ENCODE measurements around the gene SPRYD4. TPM values are rescaled to one million over a fixed set of nuclear protein-coding genes. Genes with fewer than 3 reads are reported as not detected.
"Not testable (repeated sequence)": the region's sequence is repeated elsewhere in the genome, so short reads cannot be mapped to it uniquely, and the experiment has no call there.

The SPRYD4 gene
- polyA plus RNA-seq, 4 donors, result 2.4 to 6.1 (median 4.2) TPM

DNA sequence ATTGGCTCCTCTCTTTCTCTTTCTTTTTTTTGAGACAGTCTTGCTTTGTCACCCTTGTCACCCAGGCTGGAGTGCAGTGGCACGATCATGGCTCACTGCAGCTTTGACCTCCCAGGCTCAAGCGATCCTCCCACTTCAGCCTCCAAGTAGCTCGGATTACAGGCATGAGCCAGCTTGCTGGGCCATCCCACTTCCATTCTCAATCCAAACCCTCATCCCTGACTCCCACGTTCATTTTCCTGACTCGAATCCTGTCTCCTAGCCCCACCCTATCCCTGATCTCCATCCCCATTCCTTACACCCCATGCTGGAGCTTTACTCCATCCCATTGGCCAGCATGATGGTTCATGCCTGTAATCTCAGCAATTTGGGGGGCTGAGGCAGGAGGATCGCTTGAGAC, 7.8 kb downstream of the SPRYD4 start:
- DNase-seq (ENCODE audit: low read depth in 4 of 4, low spot score in 3 of 4), result no peak

DNA sequence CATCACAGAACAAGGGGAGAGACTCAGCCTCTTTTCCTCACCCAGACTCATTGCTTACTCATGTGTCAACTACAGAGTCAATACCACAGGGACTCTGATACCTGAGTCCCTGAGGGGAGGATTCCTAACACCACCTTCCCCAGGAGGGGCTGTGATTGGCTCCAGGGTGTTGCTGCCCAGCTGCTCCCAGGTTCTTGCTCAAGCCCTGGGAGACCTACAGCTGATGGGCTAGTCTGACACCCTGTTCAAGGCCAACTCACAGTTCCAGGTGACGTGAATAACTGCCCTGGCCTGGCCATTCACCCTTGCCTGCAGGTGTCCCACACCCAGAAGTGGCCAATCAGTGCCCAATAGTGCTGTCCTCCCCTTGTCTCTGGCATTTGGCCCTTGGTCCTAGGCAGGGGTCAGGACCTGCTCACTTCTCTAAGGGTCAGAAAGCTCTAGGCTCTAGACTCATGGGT, 8.6 kb downstream of the SPRYD4 start:
- no peak for DNase-seq (ENCODE audit: low read depth in 4 of 4, low spot score in 3 of 4)

DNA sequence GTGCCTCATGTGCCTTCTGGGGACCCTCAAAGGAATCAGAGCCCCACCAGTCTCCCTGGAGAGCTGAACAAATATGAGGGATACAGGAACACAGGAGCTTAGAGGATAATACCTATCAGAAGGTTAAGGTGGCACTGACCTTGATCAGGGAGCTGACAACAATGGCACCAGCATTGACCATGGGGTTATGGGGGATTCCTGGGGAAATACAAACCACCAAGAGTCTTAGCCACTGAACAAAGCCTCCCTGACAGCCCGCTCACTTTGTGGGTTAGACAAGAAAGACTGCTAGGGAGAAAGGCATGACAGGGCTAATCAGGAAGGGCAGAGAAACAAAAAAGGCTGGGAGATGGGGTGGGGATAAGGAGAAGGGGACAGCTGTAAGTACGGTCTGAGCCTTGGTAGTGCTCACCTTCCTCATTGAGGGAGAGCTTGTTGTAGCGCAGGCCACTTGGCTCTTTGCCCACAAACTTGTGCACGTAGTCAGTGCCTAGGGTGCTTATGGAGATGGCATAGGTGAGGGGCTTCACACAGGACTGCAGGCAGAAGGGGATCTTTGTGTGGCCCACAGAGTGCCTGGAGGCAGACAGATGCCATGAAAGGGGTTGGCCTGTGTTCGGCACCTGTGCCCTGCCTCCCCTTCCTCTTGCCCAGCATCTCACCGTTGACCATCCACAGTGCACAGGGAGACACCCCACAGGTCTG, 9.3 kb downstream of the SPRYD4 start:
- no peak for DNase-seq (ENCODE audit: low read depth in 4 of 4, low spot score in 3 of 4)

DNA sequence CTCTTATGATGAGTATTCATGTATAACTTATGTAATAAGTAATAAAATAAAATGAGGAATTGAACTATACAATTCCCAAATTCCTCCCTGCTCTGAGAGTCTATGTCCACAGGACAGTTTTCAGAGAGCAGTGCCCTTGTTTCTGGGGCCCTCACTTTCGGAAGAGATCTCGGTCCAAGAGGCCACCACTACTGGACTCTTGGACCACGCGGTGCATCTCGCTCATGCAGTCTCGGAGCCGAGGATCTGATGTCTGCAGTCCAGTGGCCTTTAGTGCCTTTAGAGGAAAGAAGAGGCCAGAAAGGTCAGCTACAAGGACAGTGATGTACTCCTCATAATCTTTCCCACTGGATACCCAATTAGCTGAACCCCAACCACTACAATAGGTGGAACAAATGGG, 11.2 kb downstream of the SPRYD4 start:
- no peak for DNase-seq (ENCODE audit: low read depth in 4 of 4, low spot score in 3 of 4)

DNA sequence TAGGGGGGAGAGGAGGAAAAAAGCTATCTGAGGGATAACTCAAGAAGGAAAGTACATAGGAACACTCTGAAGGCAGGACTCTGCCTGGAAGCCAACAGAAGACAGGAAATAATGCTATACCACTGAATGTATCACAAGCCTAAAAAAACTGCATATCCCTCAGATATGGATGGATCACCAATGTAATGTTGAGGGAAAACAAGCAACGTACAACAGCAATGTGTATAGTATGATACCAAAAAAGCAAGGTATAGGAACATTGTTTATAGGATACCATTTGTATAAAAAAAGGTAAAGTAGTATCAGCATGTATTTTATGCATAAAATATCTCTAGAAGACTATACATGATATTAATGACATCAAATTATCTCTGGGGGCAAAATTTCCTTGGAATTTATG, 16.2 kb downstream of the SPRYD4 start:
- no peak for DNase-seq (ENCODE audit: low read depth in 4 of 4, low spot score in 3 of 4)

DNA sequence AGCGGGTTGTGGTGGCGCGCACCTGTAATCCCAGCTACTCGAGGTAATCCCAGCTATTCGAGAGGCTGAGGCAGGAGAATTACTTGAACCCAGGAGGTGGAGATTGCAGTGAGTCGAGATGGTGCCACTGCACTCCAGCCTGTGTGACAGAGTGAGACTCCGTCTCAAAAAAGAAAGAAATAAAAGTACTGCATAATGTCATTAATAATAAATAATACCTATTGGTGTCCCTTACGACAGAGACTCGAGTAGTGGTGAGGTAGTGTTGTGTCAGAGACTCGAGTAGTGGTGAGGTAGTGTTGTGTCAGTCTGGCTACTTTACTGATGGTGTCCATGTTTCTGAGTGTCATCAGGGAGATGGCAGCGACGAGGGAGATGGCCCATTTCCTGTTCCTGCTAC, 18.3 kb downstream of the SPRYD4 start:
- no peak for DNase-seq (ENCODE audit: low read depth in 4 of 4, low spot score in 3 of 4)

DNA sequence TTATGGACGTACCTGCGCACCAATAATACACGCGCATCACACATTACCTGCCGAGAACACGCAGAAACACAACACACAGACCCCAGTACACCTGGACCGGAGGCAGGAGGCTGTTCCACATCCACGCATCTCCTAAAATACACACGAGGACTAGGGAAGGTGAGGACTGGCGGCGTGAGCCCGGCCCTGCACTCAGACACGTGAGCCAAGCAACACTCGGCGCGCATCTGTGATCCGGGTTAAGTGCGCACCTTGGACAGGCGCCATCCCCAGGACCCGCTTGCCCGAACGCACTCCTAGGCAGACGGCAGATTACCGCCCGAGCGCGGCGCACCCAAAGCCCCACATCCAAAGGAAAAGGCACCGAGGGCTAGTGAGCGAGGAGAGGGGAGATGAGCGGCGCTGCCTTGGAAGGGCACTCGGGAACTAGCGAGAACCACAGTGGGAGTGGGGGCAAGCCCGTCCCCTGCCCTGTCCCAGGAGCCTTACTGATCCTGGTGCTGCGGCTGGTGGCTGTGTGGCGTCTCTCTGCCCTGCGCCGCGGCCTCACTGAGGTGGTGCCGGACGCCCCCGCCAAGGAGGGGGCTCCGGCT, 19.2 kb downstream of the SPRYD4 start:
- peak in 2 of 4 donors; percentile 6 to 29 for DNase-seq (ENCODE audit: low read depth in 4 of 4, low spot score in 3 of 4)

DNA sequence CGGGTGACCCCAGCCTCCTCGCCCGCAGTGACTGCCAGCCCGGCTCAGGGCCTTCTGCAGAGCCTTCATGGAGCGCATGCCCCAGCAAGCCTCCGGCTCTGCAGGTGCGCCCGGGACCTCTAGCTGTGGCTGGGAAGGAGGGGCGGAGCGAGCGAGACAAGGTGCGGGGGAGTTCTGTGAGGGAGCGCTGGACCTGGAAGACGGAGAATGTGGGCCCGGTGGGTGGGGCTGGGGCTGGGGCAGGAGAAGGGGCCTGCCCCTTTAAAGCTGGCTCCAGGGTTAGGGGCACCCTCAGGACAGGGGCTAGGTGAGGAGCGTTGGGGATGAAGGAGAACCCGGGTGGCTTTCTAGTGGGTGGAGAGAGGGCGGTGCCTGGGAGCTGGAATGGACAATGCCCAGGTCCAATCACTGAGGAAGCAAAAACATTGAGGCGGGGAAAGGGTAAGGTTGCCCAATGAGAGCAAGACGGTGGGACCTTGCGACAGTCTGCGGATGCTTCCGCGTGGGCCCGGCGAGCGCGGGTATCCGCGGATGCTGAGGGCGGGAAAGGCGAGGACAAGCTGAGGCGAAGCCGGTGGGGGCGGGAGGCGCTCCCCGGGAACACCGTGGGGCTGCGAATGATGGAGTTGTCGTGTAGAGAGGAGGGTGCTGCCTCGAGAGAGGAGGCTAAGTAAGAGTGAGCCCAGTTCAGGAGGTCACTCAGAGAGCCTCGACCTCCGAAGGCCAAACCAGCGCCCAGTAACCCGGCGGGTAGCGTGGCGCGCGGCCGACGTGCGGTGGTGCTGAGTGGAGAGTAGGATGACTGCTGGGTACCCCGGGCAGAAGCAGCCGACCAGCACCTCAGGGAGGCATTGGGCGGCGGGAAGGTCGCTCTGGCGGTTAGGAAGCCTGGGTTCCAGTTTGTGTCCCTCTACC, 19.9 kb downstream of the SPRYD4 start, which contains the start of gene GLS2:
GLS2 (minus strand) TSS at position 121 of the 915 bp plus-strand sequence; CDS start at position 78, 43 bp downstream.
- peak in 3 of 4 donors; percentile 48 to 66 (median 51) for DNase-seq (ENCODE audit: low read depth in 4 of 4, low spot score in 3 of 4)

DNA sequence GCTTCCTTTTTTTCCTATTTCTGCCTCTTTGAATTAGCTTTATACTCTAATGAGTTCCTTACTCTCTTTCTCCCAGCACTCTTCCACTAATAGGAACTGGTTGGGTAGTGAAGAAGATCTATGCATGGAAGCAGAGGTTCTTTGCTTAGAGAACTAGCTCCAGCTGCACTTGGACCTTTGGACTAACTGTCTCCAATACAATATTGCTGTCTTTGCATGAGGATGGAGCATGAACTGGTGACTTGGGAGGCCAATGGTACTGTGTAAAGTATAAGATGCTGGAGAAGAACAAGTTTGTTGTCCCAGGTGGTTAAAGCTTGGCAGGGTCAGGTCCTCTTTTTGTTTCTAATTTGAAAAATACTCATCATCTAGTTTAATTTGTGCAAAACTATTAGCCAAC, 22.0 kb downstream of the SPRYD4 start:
- DNase-seq (ENCODE audit: low read depth in 4 of 4, low spot score in 3 of 4), result no peak

DNA sequence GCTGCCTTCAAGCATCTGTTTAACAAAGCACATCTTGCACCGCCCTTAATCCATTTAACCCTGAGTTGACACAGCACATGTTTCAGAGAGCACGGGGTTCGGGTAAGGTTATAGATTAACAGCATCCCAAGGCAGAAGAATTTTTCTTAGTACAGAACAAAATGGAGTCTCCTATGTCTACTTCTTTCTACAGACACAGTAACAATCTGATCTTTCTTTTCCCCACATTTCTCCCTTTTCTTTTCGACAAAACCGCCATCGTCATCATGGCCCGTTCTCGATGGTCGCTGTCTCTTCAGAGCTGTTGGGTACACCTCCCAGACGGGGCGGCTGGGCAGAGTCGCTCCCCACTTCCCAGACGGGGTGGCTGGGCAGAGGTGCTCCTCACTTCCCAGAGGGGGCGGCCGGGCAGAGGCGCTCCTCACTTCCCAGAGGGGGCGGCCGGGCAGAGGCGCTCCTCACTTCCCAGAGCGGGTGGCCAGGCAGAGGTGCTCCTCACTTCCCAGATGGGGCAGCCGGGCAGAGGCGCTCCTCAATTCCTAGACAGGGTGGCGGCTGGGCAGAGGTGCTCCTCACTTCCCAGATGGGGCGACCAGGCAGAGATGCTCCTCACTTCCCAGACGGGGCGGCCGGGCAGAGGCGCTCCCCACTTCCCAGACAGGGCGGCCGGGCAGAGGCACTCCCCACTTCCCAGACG, 25.2 kb downstream of the SPRYD4 start:
- DNase-seq (ENCODE audit: low read depth in 4 of 4, low spot score in 3 of 4), result not testable (repeated sequence)

DNA sequence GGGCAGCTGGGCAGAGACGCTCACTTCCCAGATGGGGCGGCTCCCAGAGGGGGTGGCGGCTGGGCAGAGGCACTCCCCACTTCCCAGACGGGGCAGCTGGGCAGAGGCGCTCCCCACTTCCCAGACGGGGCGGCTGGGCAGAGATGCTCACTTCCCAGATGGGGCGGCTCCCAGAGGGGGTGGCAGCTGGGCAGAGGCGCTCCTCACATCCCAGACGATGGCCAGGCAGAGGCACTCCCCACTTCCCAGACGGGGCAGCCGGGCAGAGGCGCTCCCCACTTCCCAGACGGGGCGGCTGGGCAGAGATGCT, 25.7 kb downstream of the SPRYD4 start:
- DNase-seq (ENCODE audit: low read depth in 4 of 4, low spot score in 3 of 4), result not testable (repeated sequence)

DNA sequence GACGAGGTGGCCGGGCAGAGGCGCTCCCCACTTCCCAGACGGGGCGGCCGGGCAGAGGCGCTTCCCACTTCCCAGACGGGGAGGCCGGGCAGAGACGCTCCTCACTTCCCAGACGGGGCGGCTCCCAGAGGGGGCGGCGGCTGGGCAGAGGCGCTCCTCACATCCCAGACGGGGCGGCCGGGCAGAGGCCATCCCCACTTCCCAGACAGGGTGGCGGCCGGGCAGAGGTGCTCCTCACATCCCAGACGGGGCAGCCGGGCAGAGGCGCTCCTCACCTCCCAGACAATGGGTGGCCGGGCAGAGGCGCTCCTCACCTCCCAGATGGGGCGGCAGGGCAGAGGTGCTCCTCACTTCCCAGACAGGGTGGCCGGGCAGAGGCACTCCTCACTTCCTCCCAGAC, 26.1 kb downstream of the SPRYD4 start:
- not testable (repeated sequence) for DNase-seq (ENCODE audit: low read depth in 4 of 4, low spot score in 3 of 4)

DNA sequence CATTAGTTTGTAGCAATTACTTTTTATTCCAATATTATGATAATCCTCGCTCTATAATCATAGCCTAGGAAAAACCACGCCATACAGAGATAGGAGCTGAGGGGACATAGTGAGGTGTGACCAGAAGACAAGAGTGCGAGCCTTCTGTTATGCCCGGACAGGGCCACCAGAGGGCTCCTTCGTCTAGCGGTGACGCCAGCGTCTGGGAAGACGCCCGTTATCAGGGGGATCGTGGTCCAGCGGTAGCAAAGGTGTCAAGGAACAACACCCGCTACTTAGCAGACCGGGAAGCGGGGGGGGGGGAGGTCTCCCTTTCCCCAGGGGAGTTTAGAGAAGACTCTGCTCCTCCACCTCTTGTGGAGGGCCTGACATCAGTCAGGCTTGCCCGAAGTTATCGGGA, 28.3 kb downstream of the SPRYD4 start:
- DNase-seq (ENCODE audit: low read depth in 4 of 4, low spot score in 3 of 4), result not testable (repeated sequence)

DNA sequence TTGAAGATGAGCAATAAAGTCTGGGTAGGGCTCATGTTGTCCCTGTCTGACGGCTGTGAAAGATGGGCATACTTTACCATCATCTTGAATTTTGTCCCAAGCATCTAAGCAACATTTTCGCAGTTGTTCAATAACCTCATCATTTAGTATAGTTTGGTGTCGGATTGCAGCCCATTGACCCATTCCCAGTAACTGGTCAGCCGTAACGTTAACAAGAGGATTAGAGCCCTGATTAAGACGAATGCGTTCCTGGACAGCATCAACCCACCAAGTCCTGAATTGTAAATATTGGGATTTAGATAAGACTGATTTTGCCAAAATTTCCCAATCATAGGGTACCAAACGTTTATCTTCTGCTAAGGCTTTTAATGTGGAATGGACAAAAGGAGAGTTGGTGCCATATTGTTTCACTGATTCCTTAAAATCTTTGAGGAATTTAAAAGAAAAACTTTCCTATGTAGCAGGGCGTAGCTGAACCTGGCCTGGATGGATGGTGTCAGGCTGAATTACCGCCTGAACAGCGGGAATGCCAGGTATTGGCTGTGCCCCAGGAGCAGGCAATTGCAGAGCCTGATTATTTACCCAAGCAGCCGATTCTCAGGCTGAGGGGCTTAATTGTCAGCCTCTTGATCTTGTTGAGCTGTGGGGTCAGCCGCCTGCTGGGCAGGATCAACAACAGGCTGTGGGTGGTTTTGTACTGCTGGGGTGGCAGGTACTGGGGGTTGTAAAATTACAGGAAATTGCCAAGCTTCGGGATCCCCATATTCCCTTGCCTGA, 29.9 kb downstream of the SPRYD4 start:
- not testable (repeated sequence) for DNase-seq (ENCODE audit: low read depth in 4 of 4, low spot score in 3 of 4)

DNA sequence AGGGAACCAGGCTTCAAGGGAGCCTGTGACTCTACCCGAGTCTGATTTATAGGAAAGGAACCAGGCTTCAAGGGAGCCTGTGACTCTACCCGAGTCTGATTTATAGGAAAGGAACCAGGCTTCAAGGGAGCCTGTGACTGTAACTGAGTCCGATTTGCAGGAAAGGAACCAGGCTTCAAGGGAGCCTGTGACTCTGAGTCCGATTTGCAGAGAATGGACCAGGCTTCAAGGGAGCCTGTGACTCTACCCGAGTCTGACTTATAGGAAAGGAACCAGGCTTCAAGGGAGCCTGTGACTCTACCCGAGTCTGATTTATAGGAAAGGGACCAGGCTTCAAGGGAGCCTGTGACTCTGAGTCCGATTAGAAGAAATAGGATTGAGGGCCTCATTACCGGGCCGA, 31.1 kb downstream of the SPRYD4 start:
- DNase-seq (ENCODE audit: low read depth in 4 of 4, low spot score in 3 of 4), result not testable (repeated sequence)

DNA sequence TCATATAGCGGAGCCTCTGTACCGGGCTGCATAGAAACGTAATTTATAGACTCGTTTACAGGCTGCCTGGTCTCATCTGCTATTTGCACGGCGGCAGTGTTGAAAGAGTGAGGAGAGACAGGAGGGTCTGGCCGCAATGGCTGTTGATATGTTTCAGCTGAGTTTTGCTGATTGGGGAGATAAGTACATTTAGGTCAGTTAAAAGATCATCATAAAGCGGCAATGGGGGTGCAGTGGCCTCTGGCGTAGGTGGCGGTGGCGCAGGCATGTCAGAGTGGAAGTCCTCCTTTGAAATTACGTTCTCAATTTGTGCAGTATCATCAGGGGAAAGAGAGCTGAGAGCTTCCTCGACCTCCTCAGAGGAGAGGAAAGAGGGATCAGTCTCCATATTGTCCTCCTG, 31.5 kb downstream of the SPRYD4 start:
- not testable (repeated sequence) for DNase-seq (ENCODE audit: low read depth in 4 of 4, low spot score in 3 of 4)

DNA sequence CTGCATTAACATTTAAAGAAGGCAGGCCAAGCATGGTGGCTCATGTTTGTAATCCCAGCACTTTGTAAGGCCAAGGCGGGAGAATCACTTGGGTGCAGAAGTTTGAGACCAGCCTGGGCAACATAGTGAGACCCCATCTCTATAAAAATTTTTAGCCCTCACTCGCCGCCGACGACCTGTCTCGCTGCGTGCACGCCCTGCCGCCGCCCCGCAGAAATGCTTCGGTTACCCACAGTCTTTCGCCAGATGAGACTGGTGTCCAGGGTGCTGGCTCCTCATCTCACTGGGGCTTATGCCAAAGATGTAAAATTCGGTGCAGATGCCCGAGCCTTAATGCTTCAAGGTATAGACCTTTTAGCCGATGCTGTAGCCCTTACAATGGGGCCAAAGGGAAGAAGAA, 42.4 kb downstream of the SPRYD4 start:
- no peak for DNase-seq (ENCODE audit: low read depth in 4 of 4, low spot score in 3 of 4)

DNA sequence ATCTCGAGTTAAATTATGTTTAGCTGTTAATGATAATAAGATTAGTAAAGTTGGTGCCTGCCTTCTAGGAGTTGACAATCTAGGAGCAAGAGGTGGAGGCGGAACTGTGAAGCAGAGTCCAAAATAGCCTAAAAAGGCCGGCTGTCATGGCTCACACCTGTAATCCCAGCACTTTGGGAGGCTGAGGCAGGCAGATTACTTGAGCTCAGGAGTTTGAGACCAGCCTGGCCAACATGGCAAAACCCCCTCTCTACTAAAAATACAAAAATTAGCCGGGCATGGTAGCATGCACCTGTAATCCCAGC, 45.6 kb downstream of the SPRYD4 start:
- not testable (repeated sequence) for DNase-seq (ENCODE audit: low read depth in 4 of 4, low spot score in 3 of 4)

DNA sequence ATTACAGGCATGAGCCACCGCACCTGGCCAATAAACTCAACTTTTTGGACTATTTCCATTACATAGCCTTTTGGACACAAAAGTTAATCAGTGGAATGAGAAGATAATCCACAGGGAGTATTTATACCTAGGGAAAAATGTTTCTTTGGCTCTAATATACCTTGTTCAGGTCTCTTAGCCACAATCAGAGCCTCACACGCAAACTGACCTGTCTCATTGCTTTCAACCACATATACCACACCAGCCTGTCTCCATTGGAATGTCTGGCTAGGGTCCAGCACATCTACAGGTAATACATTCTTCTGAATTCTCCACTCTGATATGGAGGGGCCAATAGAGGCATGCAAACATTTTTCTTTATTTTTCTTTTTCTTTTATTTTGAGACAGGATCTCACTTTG, 49.5 kb downstream of the SPRYD4 start:
- DNase-seq (ENCODE audit: low read depth in 4 of 4, low spot score in 3 of 4), result no peak

DNA sequence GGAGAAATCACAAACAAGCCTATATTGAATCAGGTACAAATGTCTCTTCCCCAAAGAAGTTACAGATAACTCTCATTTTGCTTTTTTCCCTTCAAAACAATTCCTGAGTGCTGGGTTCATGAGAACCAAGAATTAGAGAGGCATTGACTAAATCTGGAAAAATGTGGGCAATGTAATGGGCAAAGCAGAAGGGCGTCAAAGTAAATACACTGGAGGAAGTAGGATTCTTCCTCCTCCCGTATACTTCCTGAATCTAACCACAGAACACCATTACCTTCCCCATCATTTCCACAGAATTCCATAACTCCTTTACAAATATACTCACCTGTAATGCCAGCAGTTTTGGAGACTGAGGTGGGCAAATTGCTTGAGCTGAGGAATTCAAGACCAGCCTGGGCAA, 50.2 kb downstream of the SPRYD4 start:
- no peak for DNase-seq (ENCODE audit: low read depth in 4 of 4, low spot score in 3 of 4)
